H1 (cell line): ENCODE results near the gene EVC2. TPM values are rescaled to one million over a fixed set of nuclear protein-coding genes. Genes with fewer than 3 reads are reported as not detected.

Experiments
- CTCF ChIA-PET: fragments of 300-600 bp; sonication (Branson Sonifier 250); formaldehyde crosslinking; loops from one replicate; lab custom pipeline; 2021; ENCODE audit not compliant: partially characterized antibody; lab: Charles Lee
- POLR2A ChIA-PET: fragments of 300-600 bp; sonication (Branson Sonifier 250); formaldehyde crosslinking; loops from one replicate; lab custom pipeline; 2021; ENCODE audit warnings: inconsistent platforms; ENCODE audit not compliant: partially characterized antibody; lab: Charles Lee
- DNase-seq, 2 experiments: peaks; one replicate each; pipeline versions ENCODE4 v3.0.0 to v3.0.0-alpha.2; 2010 to 2022; ENCODE audit warnings: low spot score in 2 of 2, low read depth in 1 of 2, mixed read lengths in 1 of 2
- FAIRE-seq: peaks from 2 replicates; lab custom pipeline; 2011; peaks lifted over from hg19 to GRCh38; lab: Jason Lieb, UNC
- H2AFZ ChIP-seq: 2 replicates; pipeline ENCODE4 v1.8.1; 2012; ENCODE audit warnings: low read length, inconsistent platforms
- H2AK5ac ChIP-seq: 2 replicates; pipeline ENCODE4 v1.6.1; 2013; ENCODE audit warnings: low read depth, low read length
- H2BK120ac ChIP-seq: replicated peaks from 2 replicates; pipeline ENCODE3; 2013; ENCODE audit warnings: low read depth, low read length, inconsistent platforms
- H2BK12ac ChIP-seq: 2 replicates; pipeline ENCODE4 v1.6.1; 2013; ENCODE audit warnings: low read depth, low read length
- H2BK15ac ChIP-seq: 2 replicates; pipeline ENCODE4 v1.6.1; 2013; ENCODE audit warnings: low read length
- H2BK20ac ChIP-seq: 2 replicates; pipeline ENCODE4 v1.6.1; 2013; ENCODE audit warnings: low read length
- H2BK5ac ChIP-seq: 2 replicates; pipeline ENCODE4 v1.6.1; 2013; ENCODE audit warnings: low read depth, low read length
- H3K14ac ChIP-seq: 2 replicates; pipeline ENCODE4 v1.6.1; 2013; ENCODE audit warnings: inconsistent platforms; ENCODE audit not compliant: insufficient read length
- H3K18ac ChIP-seq: 2 replicates; pipeline ENCODE4 v1.6.1; 2013; ENCODE audit warnings: low read length; ENCODE audit errors: extremely low read depth
- H3K23ac ChIP-seq: 2 replicates; pipeline ENCODE4 v1.6.1; 2013; ENCODE audit warnings: inconsistent platforms; ENCODE audit not compliant: insufficient read length
- H3K23me2 ChIP-seq: 2 replicates; pipeline ENCODE4 v1.6.1; 2013; ENCODE audit warnings: low read depth, low read length
- H3K27ac ChIP-seq: 2 replicates; pipeline ENCODE4 v1.6.1; 2011; ENCODE audit warnings: low read depth, low read length, inconsistent platforms
- H3K27me3 ChIP-seq, 4 experiments: replicated peaks in 1 of 4; 1 replicate in 1 of 4; 2 replicates in 3 of 4; pipeline versions ENCODE4 v1.6.1 to v1.8.1; 2011 to 2013; ENCODE audit warnings: low read length in 3 of 4, mild to moderate bottlenecking in 3 of 4, inconsistent platforms in 2 of 4, mixed read lengths in 2 of 4, moderate library complexity in 1 of 4; ENCODE audit not compliant: control insufficient read depth in 3 of 4, insufficient read depth in 3 of 4; ENCODE audit errors: extremely low read depth in 1 of 4
- H3K36me3 ChIP-seq, 4 experiments: 2 replicates each; pipeline versions ENCODE4 v1.6.1 to v1.8.1; 2011 to 2013; ENCODE audit warnings: mild to moderate bottlenecking in 4 of 4, low read length in 3 of 4, moderate library complexity in 2 of 4, control low read depth in 1 of 4, inconsistent platforms in 1 of 4; ENCODE audit not compliant: insufficient read depth in 4 of 4, control insufficient read depth in 2 of 4
- H3K4ac ChIP-seq: replicated peaks from 2 replicates; pipeline ENCODE3; 2013; ENCODE audit warnings: low read length, low read depth, mixed read lengths, inconsistent platforms; ENCODE audit not compliant: insufficient read length
- H3K4me1 ChIP-seq, 4 experiments: replicated peaks in 1 of 4; 1 replicate in 1 of 4; 2 replicates in 3 of 4; pipeline versions ENCODE4 v1.6.1 to v1.8.1; 2011 to 2013; ENCODE audit warnings: low read length in 3 of 4, inconsistent platforms in 2 of 4, mixed read lengths in 1 of 4; ENCODE audit not compliant: insufficient read depth in 4 of 4, control insufficient read depth in 3 of 4
- H3K4me2 ChIP-seq, 2 experiments: 2 replicates each; pipeline versions ENCODE4 v1.6.1 to v1.8.1; 2011 to 2013; ENCODE audit warnings: low read depth in 2 of 2, low read length in 2 of 2, control low read depth in 1 of 2, inconsistent platforms in 1 of 2, mild to moderate bottlenecking in 1 of 2; ENCODE audit not compliant: insufficient read depth in 1 of 2
- H3K4me3 ChIP-seq, 4 experiments: fragments of 200-600, 300-600 bp in 1 of 4; sonication (generic), shearing (Covaris generic), sonication (Bioruptor Twin) in 1 of 4; 2 replicates each; pipeline versions ENCODE4 v1.5.1 to v1.8.1; 2011 to 2016; ENCODE audit warnings: low read length in 4 of 4, low read depth in 3 of 4, control low read depth in 2 of 4, inconsistent platforms in 2 of 4, mild to moderate bottlenecking in 2 of 4, mixed read lengths in 1 of 4, moderate library complexity in 1 of 4; ENCODE audit not compliant: insufficient read depth in 2 of 4; ENCODE audit errors: extremely low read depth in 1 of 4
- H3K56ac ChIP-seq: replicated peaks from 2 replicates; pipeline ENCODE3; 2013; ENCODE audit warnings: low read depth, mild to moderate bottlenecking, mixed read lengths, low read length, inconsistent platforms; ENCODE audit not compliant: insufficient read length
- H3K79me1 ChIP-seq: 2 replicates; pipeline ENCODE4 v1.6.1; 2013; ENCODE audit warnings: low read depth, low read length, control low read depth
- H3K79me2 ChIP-seq, 2 experiments: 2 replicates each; pipeline versions ENCODE4 v1.6.1 to v1.8.1; 2012 to 2013; ENCODE audit warnings: low read length in 2 of 2, mild to moderate bottlenecking in 2 of 2, inconsistent platforms in 1 of 2; ENCODE audit not compliant: insufficient read depth in 2 of 2, control insufficient read depth in 1 of 2
- H3K9ac ChIP-seq, 4 experiments: replicated peaks in 1 of 4; 1 replicate in 1 of 4; 2 replicates in 3 of 4; pipeline versions ENCODE4 v1.6.1 to v1.8.1; 2011 to 2013; ENCODE audit warnings: low read depth in 3 of 4, low read length in 3 of 4, control low read depth in 2 of 4, mild to moderate bottlenecking in 2 of 4, moderate library complexity in 2 of 4, inconsistent platforms in 1 of 4; ENCODE audit errors: extremely low read depth in 1 of 4
- H3K9me3 ChIP-seq, 2 experiments: 2 replicates each; pipeline versions ENCODE4 v1.6.1 to v1.8.1; 2012 to 2013; ENCODE audit warnings: mild to moderate bottlenecking in 2 of 2, moderate library complexity in 2 of 2, control low read depth in 1 of 2, inconsistent platforms in 1 of 2, low read depth in 1 of 2, low read length in 1 of 2, mixed read lengths in 1 of 2; ENCODE audit not compliant: insufficient read depth in 2 of 2
- H4K20me1 ChIP-seq, 2 experiments: replicated peaks in 1 of 2; 2 replicates each; pipeline versions ENCODE3 to v1.8.1; 2011 to 2013; ENCODE audit warnings: inconsistent platforms in 2 of 2, low read length in 2 of 2, mild to moderate bottlenecking in 1 of 2; ENCODE audit not compliant: insufficient read depth in 2 of 2, control insufficient read depth in 1 of 2
- H4K5ac ChIP-seq: 2 replicates; pipeline ENCODE4 v1.6.1; 2013; ENCODE audit warnings: low read length, low read depth, mixed read lengths, inconsistent platforms; ENCODE audit not compliant: insufficient read length
- H4K8ac ChIP-seq: 2 replicates; pipeline ENCODE4 v1.8.0; 2013; ENCODE audit warnings: mild to moderate bottlenecking, moderate library complexity, low read length, inconsistent platforms; ENCODE audit not compliant: insufficient read depth; ENCODE audit errors: extremely low read depth
- H4K91ac ChIP-seq: replicated peaks from 2 replicates; pipeline ENCODE3; 2013; ENCODE audit warnings: low read length, mixed read lengths, inconsistent platforms; ENCODE audit not compliant: insufficient read length
- RAD21 ChIP-seq, 2 experiments: IDR thresholded peaks in 1 of 2; conservative IDR thresholded peaks in 1 of 2; 2 replicates each; pipeline ENCODE4 v1.6.1; 2011; ENCODE audit warnings: low read depth in 2 of 2, low read length in 2 of 2, improper control_type of control experiment in 1 of 2, inconsistent platforms in 1 of 2, mild to moderate bottlenecking in 1 of 2, moderate library complexity in 1 of 2
- WGBS, 2 experiments: shearing (Covaris generic) in 1 of 2; methylation state at CpG; one replicate each; pipeline versions ENCODE4 v1.1.6 to v1.1.7; 2013 to 2015; ENCODE audit warnings: low lambda C conversion rate in 2 of 2, mixed read lengths in 2 of 2, inconsistent platforms in 1 of 2, low coverage in 1 of 2, missing lambda C conversion rate in 1 of 2; ENCODE audit not compliant: insufficient replicate concordance in 2 of 2, insufficient coverage in 1 of 2, insufficient read length in 1 of 2; ENCODE audit errors: extremely low coverage in 1 of 2, missing lambda C conversion rate in 1 of 2; 5-methylcytosine and 5-hydroxymethylcytosine counted together
- polyA plus RNA-seq, 7 experiments: library from polyadenylated mRNA; depleted of rRNA in 3 of 7; stranded (reverse) in 5 of 7; unstranded in 2 of 7; fragments of >200 nt in 5 of 7; fragments of 200-250 nt in 2 of 7; gene quantifications; 1 replicate in 5 of 7; 2 replicates in 1 of 7; 4 replicates in 1 of 7; pipeline versions ENCODE4 v1.2.1 to v1.2.3, GENCODE V29; 2011 to 2013; ENCODE audit warnings: missing spikeins in 2 of 7, mixed read lengths in 2 of 7
- total RNA-seq: library from RNA; stranded (reverse); fragmentation: NEBNext Ultra II Directional; extraction: Animal tissue kit (Norgen Biotek cat#: 25700); gene quantifications from 2 replicates; pipeline ENCODE4 v1.2.1, GENCODE V29; 2021

EVC2 gene
- total and polyA plus RNA-seq, 2 of the 8 experiments (the other 6 are each of a cell fraction or from before 2014, with no cell fraction given), result 0.73 to 5.9 TPM

- H3K9ac ChIP-seq, result no peak overlapping the region
- no peak for FAIRE-seq
Measured at GRCh38 chr4:5656415-5656814, 51.9 kb downstream of the EVC2 start.

More at GRCh38 chr4:5656415-5656814, 51.9 kb downstream of the EVC2 start:
- H3K36me3 ChIP-seq, result peaks cover 0 to 2% (median 0%) of the 10 kb centered on the region in 4 experiments; a peak in 2 of 8 replicates
- no peak overlapping the region for H2AFZ ChIP-seq
- no peak overlapping the region for H2BK15ac ChIP-seq
- H4K91ac ChIP-seq, result no peak overlapping the region
- no peaks in the 10 kb centered on the region; the same call in 1 of the 2 replicates for H3K23me2 ChIP-seq
- no peak overlapping the region for H3K4me2 ChIP-seq
- no peak overlapping the region for H2AK5ac ChIP-seq
- H3K79me2 ChIP-seq, result no peaks in the 10 kb centered on the region
- no peak overlapping the region for H2BK20ac ChIP-seq
- no peak overlapping the region for H3K18ac ChIP-seq
- ChIA-PET CTCF (interaction anchor here (1.5 kb wide), 1 partner anchor 256 kb away, joined by 3 read pairs; no protein-coding TSS in a partner anchor), POLR2A (no interaction called here)
- H3K27me3 ChIP-seq, result no peaks in the 10 kb centered on the region
- no peak overlapping the region for H3K27ac ChIP-seq
- 86% methylated on average over 4 of the region's 4 CpGs; no CpG with 5 or more reads in 1 of the 2 experiments for WGBS, 2 experiments
- H4K20me1 ChIP-seq, result peaks cover 0 to 3% of the 10 kb centered on the region in 2 experiments
- H3K9me3 ChIP-seq, result no peaks in the 10 kb centered on the region
- H3K4me1 ChIP-seq, result no peaks in the 10 kb centered on the region
- H3K14ac ChIP-seq, result no peak overlapping the region
- no peak overlapping the region for H3K4ac ChIP-seq
- H4K8ac ChIP-seq, result no peak overlapping the region
- no peak overlapping the region for H3K23ac ChIP-seq
- no peak overlapping the region for H3K4me3 ChIP-seq
- H4K5ac ChIP-seq, result no peak overlapping the region
- H2BK5ac ChIP-seq, result no peak overlapping the region
- DNase-seq, result no peak
- no peak overlapping the region for H3K56ac ChIP-seq
- no peaks in the 10 kb centered on the region; the same call in 1 of the 2 replicates for H3K79me1 ChIP-seq
- no peak overlapping the region for H2BK120ac ChIP-seq
- H2BK12ac ChIP-seq, result no peak overlapping the region
- TF ChIP-seq RAD21 (IDR thresholded peaks at IDR 0.05 in 1 of 2, conservative IDR thresholded peaks at IDR 0.05 in 1 of 2; ENCODE audit: low read depth in 2 of 2, low read length in 2 of 2), result no peak
- TF ChIP-seq, all 59 proteins: peak for 0
